HEK293 (cell line): ENCODE results near the gene LCNL1.
A peak's percentile ranks its signal among the peaks of the same experiment; 100 is the strongest.

Experiments used
- ELK4 ChIP-seq: IDR thresholded peaks from 2 replicates; pipeline ENCODE4 v1.6.1; 2011; ENCODE audit warnings: mild to moderate bottlenecking, low read depth, low read length, borderline replicate concordance
- GLIS1 ChIP-seq: fragments of 450-650 bp; formaldehyde crosslinking; IDR thresholded peaks from 2 replicates; pipeline ENCODE4 v1.5.1; 2016; ENCODE audit warnings: missing biosample characterization, missing genetic modification characterization
- HOXD13 ChIP-seq: sonication (generic); formaldehyde crosslinking; IDR thresholded peaks from 2 replicates; pipeline ENCODE4 v1.8.0; 2022; ENCODE audit warnings: missing genetic modification reagents, borderline replicate concordance
- KLF10 ChIP-seq: fragments of 450-650 bp; IDR thresholded peaks from 2 replicates; pipeline ENCODE4 v1.5.1; 2018; ENCODE audit warnings: missing biosample characterization, mild to moderate bottlenecking, missing genetic modification characterization
- KLF16 ChIP-seq: fragments of 450-650 bp; formaldehyde crosslinking; IDR thresholded peaks from 2 replicates; pipeline ENCODE4 v1.5.1; 2017; ENCODE audit warnings: missing biosample characterization, missing genetic modification characterization
- KLF7 ChIP-seq: fragments of 450-650 bp; formaldehyde crosslinking; IDR thresholded peaks from 2 replicates; pipeline ENCODE4 v1.5.1; 2016; ENCODE audit warnings: missing biosample characterization, missing genetic modification characterization, borderline replicate concordance
- MEIS1 ChIP-seq: sonication (generic); formaldehyde crosslinking; IDR thresholded peaks from 2 replicates; pipeline ENCODE4 v1.8.1; 2022; ENCODE audit warnings: missing genetic modification reagents, mild to moderate bottlenecking, borderline replicate concordance
- RBAK ChIP-seq: fragments of 450-650 bp; formaldehyde crosslinking; IDR thresholded peaks from 2 replicates; pipeline ENCODE4 v1.5.1; 2016; ENCODE audit warnings: missing biosample characterization, missing genetic modification characterization
- SP2 ChIP-seq: fragments of 450-650 bp; formaldehyde crosslinking; IDR thresholded peaks from 2 replicates; pipeline ENCODE4 v1.5.1; 2016; ENCODE audit warnings: missing biosample characterization, missing genetic modification characterization
- TRIM28 ChIP-seq: IDR thresholded peaks from 2 replicates; pipeline ENCODE4 v1.6.1; 2011; ENCODE audit warnings: low read length, control low read depth, borderline replicate concordance
- ZNF10 ChIP-seq: fragments of 450-650 bp; formaldehyde crosslinking; IDR thresholded peaks from 2 replicates; pipeline ENCODE4 v1.5.1; 2017; ENCODE audit warnings: missing biosample characterization, missing genetic modification characterization
- ZNF114 ChIP-seq: fragments of 450-650 bp; formaldehyde crosslinking; IDR thresholded peaks from 2 replicates; pipeline ENCODE4 v1.5.0; 2017; ENCODE audit warnings: missing biosample characterization, missing genetic modification characterization
- ZNF146 ChIP-seq: fragments of 450-650 bp; formaldehyde crosslinking; IDR thresholded peaks from 2 replicates; pipeline ENCODE4 v1.5.1; 2016; ENCODE audit warnings: missing biosample characterization, missing genetic modification characterization
- ZNF169 ChIP-seq: fragments of 450-650 bp; formaldehyde crosslinking; IDR thresholded peaks from 2 replicates; pipeline ENCODE4 v1.5.1; 2016; ENCODE audit warnings: missing biosample characterization, missing genetic modification characterization
- ZNF2 ChIP-seq: fragments of 450-650 bp; formaldehyde crosslinking; IDR thresholded peaks from 2 replicates; pipeline ENCODE4 v1.5.1; 2016; ENCODE audit warnings: missing biosample characterization, missing genetic modification characterization
- ZNF248 ChIP-seq: fragments of 450-650 bp; formaldehyde crosslinking; IDR thresholded peaks from 2 replicates; pipeline ENCODE4 v1.5.1; 2017; ENCODE audit warnings: missing biosample characterization, missing genetic modification characterization
- ZNF324 ChIP-seq: fragments of 450-650 bp; formaldehyde crosslinking; IDR thresholded peaks from 2 replicates; pipeline ENCODE4 v1.5.1; 2016; ENCODE audit warnings: missing biosample characterization, missing genetic modification characterization
- ZNF335 ChIP-seq: fragments of 450-650 bp; formaldehyde crosslinking; conservative IDR thresholded peaks from 2 replicates; pipeline ENCODE4 v1.5.1; 2016; ENCODE audit warnings: missing biosample characterization, missing genetic modification characterization
- ZNF433 ChIP-seq: fragments of 450-650 bp; formaldehyde crosslinking; IDR thresholded peaks from 2 replicates; pipeline ENCODE4 v1.5.1; 2016; ENCODE audit warnings: missing biosample characterization, missing genetic modification characterization, low read depth
- ZNF48 ChIP-seq: fragments of 450-650 bp; formaldehyde crosslinking; IDR thresholded peaks from 2 replicates; pipeline ENCODE4 v1.5.1; 2016; ENCODE audit warnings: missing biosample characterization, missing genetic modification characterization
- ZNF521 ChIP-seq: fragments of 450-650 bp; formaldehyde crosslinking; IDR thresholded peaks from 2 replicates; pipeline ENCODE4 v1.5.1; 2017; ENCODE audit warnings: missing biosample characterization, mild to moderate bottlenecking, missing genetic modification characterization
- ZNF529 ChIP-seq: fragments of 450-650 bp; formaldehyde crosslinking; IDR thresholded peaks from 2 replicates; pipeline ENCODE4 v1.5.1; 2017; ENCODE audit warnings: missing genetic modification characterization, missing biosample characterization; ENCODE audit not compliant: insufficient replicate concordance
- ZNF585B ChIP-seq: fragments of 450-650 bp; formaldehyde crosslinking; IDR thresholded peaks from 2 replicates; pipeline ENCODE4 v1.5.1; 2016; ENCODE audit warnings: missing biosample characterization, missing genetic modification characterization
- ZNF624 ChIP-seq: fragments of 450-650 bp; formaldehyde crosslinking; IDR thresholded peaks from 2 replicates; pipeline ENCODE4 v1.5.1; 2017; ENCODE audit warnings: missing biosample characterization, missing genetic modification characterization
- ZNF629 ChIP-seq: fragments of 450-650 bp; formaldehyde crosslinking; IDR thresholded peaks from 2 replicates; pipeline ENCODE4 v1.5.1; 2017; ENCODE audit warnings: missing biosample characterization, missing genetic modification characterization
- ZNF639 ChIP-seq: fragments of 450-650 bp; formaldehyde crosslinking; IDR thresholded peaks from 2 replicates; pipeline ENCODE4 v1.5.1; 2016; ENCODE audit warnings: missing biosample characterization, missing genetic modification characterization
- ZNF660 ChIP-seq: fragments of 450-650 bp; IDR thresholded peaks from 2 replicates; pipeline ENCODE4 v1.5.1; 2018; ENCODE audit warnings: missing biosample characterization, mild to moderate bottlenecking, missing genetic modification characterization
- ZNF707 ChIP-seq: fragments of 450-650 bp; formaldehyde crosslinking; IDR thresholded peaks from 2 replicates; pipeline ENCODE4 v1.5.1; 2016; ENCODE audit warnings: missing biosample characterization, missing genetic modification characterization
- ZNF777 ChIP-seq: fragments of 450-650 bp; formaldehyde crosslinking; IDR thresholded peaks from 2 replicates; pipeline ENCODE4 v1.5.1; 2017; ENCODE audit warnings: missing biosample characterization, missing genetic modification characterization, borderline replicate concordance
- ZNF785 ChIP-seq: fragments of 450-650 bp; formaldehyde crosslinking; IDR thresholded peaks from 2 replicates; pipeline ENCODE4 v1.5.1; 2016; ENCODE audit warnings: missing biosample characterization, missing genetic modification characterization
- TF ChIP-seq, protein P1 (sequence below): fragments of 450-650 bp; formaldehyde crosslinking; IDR thresholded peaks from 2 replicates; pipeline ENCODE4 v1.5.1; 2017; ENCODE audit warnings: missing biosample characterization, missing genetic modification characterization
- TF ChIP-seq, protein P2 (sequence below): fragments of 450-650 bp; formaldehyde crosslinking; IDR thresholded peaks from 2 replicates; pipeline ENCODE4 v1.5.1; 2016; ENCODE audit warnings: missing biosample characterization, missing genetic modification characterization
- TF ChIP-seq, protein P3 (sequence below): fragments of 450-650 bp; formaldehyde crosslinking; IDR thresholded peaks from 2 replicates; pipeline ENCODE4 v1.5.0; 2017; ENCODE audit warnings: missing biosample characterization, missing genetic modification characterization, borderline replicate concordance

Gene LCNL1

GRCh38 chr9:136992819-136993369 lies 10.1 kb downstream of the LCNL1 start (continued):
- no peak for TF ChIP-seq ELK4
- no peak for TF ChIP-seq ZNF48 (tag by site-specific recombination)
- no peak for TF ChIP-seq ZNF2
- no peak for TF ChIP-seq ZNF146 (tag by site-specific recombination)
- TF ChIP-seq ZNF248 (tag by site-specific recombination), result no peak
- 0 out of 2 replicates have a peak, but pooled peaks have one; percentile 5 for TF ChIP-seq ZNF324 (tag by site-specific recombination)
- TF ChIP-seq ZNF660 (tag by site-specific recombination), result no peak
- no peak for TF ChIP-seq KLF10 (tag by site-specific recombination)
- no peak for TF ChIP-seq ZNF169 (tag by site-specific recombination)
- no peak for TF ChIP-seq RBAK (tag by site-specific recombination)
- TF ChIP-seq ZNF433 (tag by site-specific recombination), result no peak
- TF ChIP-seq ZNF114 (tag by site-specific recombination), result no peak
- TF ChIP-seq MEIS1, result no peak
- TF ChIP-seq ZNF707 (tag by site-specific recombination), result 0 out of 2 replicates have a peak, but pooled peaks have one; percentile 28
- TF ChIP-seq GLIS1 (tag by site-specific recombination), result peak; percentile 9
- TF ChIP-seq ZNF785 (tag by site-specific recombination), result no peak
- TF ChIP-seq, protein P1, sequence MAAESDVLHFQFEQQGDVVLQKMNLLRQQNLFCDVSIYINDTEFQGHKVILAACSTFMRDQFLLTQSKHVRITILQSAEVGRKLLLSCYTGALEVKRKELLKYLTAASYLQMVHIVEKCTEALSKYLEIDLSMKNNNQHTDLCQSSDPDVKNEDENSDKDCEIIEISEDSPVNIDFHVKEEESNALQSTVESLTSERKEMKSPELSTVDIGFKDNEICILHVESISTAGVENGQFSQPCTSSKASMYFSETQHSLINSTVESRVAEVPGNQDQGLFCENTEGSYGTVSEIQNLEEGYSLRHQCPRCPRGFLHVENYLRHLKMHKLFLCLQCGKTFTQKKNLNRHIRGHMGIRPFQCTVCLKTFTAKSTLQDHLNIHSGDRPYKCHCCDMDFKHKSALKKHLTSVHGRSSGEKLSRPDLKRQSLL, result no peak
- TF ChIP-seq, protein P2, sequence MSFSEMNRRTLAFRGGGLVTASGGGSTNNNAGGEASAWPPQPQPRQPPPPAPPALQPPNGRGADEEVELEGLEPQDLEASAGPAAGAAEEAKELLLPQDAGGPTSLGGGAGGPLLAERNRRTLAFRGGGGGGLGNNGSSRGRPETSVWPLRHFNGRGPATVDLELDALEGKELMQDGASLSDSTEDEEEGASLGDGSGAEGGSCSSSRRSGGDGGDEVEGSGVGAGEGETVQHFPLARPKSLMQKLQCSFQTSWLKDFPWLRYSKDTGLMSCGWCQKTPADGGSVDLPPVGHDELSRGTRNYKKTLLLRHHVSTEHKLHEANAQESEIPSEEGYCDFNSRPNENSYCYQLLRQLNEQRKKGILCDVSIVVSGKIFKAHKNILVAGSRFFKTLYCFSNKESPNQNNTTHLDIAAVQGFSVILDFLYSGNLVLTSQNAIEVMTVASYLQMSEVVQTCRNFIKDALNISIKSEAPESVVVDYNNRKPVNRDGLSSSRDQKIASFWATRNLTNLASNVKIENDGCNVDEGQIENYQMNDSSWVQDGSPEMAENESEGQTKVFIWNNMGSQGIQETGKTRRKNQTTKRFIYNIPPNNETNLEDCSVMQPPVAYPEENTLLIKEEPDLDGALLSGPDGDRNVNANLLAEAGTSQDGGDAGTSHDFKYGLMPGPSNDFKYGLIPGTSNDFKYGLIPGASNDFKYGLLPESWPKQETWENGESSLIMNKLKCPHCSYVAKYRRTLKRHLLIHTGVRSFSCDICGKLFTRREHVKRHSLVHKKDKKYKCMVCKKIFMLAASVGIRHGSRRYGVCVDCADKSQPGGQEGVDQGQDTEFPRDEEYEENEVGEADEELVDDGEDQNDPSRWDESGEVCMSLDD (tag by site-specific recombination), result 0 out of 2 replicates have a peak, but pooled peaks have one; percentile 5
- TF ChIP-seq ZNF10 (tag by site-specific recombination), result no peak
- TF ChIP-seq TRIM28, result no peak
- TF ChIP-seq ZNF777, result no peak
- no peak for TF ChIP-seq HOXD13 (CRISPR knock-in tag)
- no peak for TF ChIP-seq ZNF639 (tag by site-specific recombination)
- TF ChIP-seq ZNF629, result no peak; the same call in 1 of the 2 replicates
- no peak for TF ChIP-seq KLF16 (tag by site-specific recombination)
- TF ChIP-seq KLF7 (tag by site-specific recombination), result 0 out of 2 replicates have a peak, but pooled peaks have one; percentile 3
- no peak for TF ChIP-seq ZNF585B (tag by site-specific recombination)
- TF ChIP-seq ZNF624 (tag by site-specific recombination), result no peak
- no peak for TF ChIP-seq ZNF521 (tag by site-specific recombination)
- TF ChIP-seq, protein P3, sequence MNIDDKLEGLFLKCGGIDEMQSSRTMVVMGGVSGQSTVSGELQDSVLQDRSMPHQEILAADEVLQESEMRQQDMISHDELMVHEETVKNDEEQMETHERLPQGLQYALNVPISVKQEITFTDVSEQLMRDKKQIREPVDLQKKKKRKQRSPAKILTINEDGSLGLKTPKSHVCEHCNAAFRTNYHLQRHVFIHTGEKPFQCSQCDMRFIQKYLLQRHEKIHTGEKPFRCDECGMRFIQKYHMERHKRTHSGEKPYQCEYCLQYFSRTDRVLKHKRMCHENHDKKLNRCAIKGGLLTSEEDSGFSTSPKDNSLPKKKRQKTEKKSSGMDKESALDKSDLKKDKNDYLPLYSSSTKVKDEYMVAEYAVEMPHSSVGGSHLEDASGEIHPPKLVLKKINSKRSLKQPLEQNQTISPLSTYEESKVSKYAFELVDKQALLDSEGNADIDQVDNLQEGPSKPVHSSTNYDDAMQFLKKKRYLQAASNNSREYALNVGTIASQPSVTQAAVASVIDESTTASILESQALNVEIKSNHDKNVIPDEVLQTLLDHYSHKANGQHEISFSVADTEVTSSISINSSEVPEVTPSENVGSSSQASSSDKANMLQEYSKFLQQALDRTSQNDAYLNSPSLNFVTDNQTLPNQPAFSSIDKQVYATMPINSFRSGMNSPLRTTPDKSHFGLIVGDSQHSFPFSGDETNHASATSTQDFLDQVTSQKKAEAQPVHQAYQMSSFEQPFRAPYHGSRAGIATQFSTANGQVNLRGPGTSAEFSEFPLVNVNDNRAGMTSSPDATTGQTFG (tag by site-specific recombination), result no peak
- TF ChIP-seq ZNF529 (tag by site-specific recombination), result no peak
- TF ChIP-seq ZNF335 (tag by site-specific recombination), result peak; percentile 51
- peak; percentile 6; the same call in 1 of the 2 replicates for TF ChIP-seq SP2 (tag by site-specific recombination)
